HEK293 (cell line): Measurements from ENCODE around the gene DOCK4.

Experiments
- KLF16 ChIP-seq: fragments of 450-650 bp; formaldehyde crosslinking; IDR thresholded peaks from 2 replicates; pipeline ENCODE4 v1.5.1; 2017; ENCODE audit warnings: missing biosample characterization, missing genetic modification characterization
- TCF7L2 ChIP-seq: IDR thresholded peaks from 2 replicates; pipeline ENCODE4 v1.6.1; 2011; ENCODE audit warnings: low read depth, mild to moderate bottlenecking, inconsistent platforms, low read length, moderate library complexity, borderline replicate concordance
- ZFP41 ChIP-seq: fragments of 450-650 bp; formaldehyde crosslinking; IDR thresholded peaks from 2 replicates; pipeline ENCODE4 v1.5.1; 2016; ENCODE audit warnings: missing biosample characterization, missing genetic modification characterization, borderline replicate concordance
- ZNF155 ChIP-seq: fragments of 450-650 bp; formaldehyde crosslinking; IDR thresholded peaks from 2 replicates; pipeline ENCODE4 v1.5.1; 2016; ENCODE audit warnings: missing biosample characterization, missing genetic modification characterization
- ZNF175 ChIP-seq: fragments of 450-650 bp; formaldehyde crosslinking; IDR thresholded peaks from 2 replicates; pipeline ENCODE4 v1.5.1; 2016; ENCODE audit warnings: missing biosample characterization, missing genetic modification characterization
- ZNF391 ChIP-seq: fragments of 450-650 bp; formaldehyde crosslinking; IDR thresholded peaks from 2 replicates; pipeline ENCODE4 v1.5.1; 2016; ENCODE audit warnings: low read depth, missing biosample characterization, missing genetic modification characterization, borderline replicate concordance
- TF ChIP-seq, protein P1 (sequence below): fragments of 450-650 bp; formaldehyde crosslinking; IDR thresholded peaks from 2 replicates; pipeline ENCODE4 v1.5.1; 2016; ENCODE audit warnings: missing biosample characterization, missing genetic modification characterization
- TF ChIP-seq, protein P2 (sequence below): fragments of 450-650 bp; formaldehyde crosslinking; conservative IDR thresholded peaks from 2 replicates; pipeline ENCODE4 v1.5.1; 2016; ENCODE audit warnings: low read depth, missing biosample characterization, missing genetic modification characterization
- TF ChIP-seq, protein P3 (sequence below): IDR thresholded peaks from 2 replicates; pipeline ENCODE4 v1.6.1; 2011; ENCODE audit warnings: mild to moderate bottlenecking, low read depth, low read length, borderline replicate concordance
- TF ChIP-seq, protein P4 (sequence below): fragments of 450-650 bp; formaldehyde crosslinking; IDR thresholded peaks from 2 replicates; pipeline ENCODE4 v1.5.1; 2016; ENCODE audit warnings: missing biosample characterization, missing genetic modification characterization

DNA sequence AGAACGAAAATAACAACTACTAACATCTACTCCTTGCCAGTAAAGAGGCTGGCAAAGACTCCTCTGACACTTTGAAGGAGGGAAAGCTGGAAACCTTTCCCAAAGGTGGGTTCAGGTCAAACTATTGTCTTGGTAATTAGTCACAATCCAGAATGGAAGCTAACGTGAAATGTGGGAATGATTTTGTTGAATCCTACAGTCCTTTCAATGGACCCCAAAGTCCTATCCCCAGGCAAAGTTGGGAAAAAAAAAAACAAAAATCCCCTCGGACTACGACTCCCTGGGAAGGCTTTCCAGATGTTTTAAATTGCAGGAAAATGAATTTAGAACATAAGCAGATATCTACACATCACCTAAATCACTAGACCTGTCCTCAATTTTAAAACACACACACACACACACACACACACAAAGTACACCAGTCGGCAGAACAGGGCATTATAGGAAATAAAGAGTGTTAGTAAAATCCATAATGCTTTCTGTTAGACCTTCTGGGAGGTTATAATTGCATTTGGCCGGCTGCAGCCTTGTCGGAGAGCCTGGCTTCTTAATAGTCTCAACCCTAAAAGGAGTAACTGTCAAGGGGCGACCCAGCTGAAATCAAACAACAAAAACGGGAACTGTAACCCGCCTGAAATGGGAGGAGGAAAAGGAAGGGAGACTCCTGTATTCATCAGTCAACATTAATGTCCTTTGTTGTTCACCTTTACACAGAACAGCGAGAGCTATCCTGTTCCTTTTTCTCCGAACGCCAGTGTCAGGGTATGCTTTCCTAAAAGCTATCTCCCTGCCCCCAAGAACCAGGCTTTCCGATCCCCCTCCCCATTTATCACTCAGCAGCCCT is 1.5 kb downstream of the DOCK4 start:
- TF ChIP-seq KLF16 (tag by site-specific recombination): no peak
- TF ChIP-seq, protein P1, sequence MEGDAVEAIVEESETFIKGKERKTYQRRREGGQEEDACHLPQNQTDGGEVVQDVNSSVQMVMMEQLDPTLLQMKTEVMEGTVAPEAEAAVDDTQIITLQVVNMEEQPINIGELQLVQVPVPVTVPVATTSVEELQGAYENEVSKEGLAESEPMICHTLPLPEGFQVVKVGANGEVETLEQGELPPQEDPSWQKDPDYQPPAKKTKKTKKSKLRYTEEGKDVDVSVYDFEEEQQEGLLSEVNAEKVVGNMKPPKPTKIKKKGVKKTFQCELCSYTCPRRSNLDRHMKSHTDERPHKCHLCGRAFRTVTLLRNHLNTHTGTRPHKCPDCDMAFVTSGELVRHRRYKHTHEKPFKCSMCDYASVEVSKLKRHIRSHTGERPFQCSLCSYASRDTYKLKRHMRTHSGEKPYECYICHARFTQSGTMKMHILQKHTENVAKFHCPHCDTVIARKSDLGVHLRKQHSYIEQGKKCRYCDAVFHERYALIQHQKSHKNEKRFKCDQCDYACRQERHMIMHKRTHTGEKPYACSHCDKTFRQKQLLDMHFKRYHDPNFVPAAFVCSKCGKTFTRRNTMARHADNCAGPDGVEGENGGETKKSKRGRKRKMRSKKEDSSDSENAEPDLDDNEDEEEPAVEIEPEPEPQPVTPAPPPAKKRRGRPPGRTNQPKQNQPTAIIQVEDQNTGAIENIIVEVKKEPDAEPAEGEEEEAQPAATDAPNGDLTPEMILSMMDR: no peak
- TF ChIP-seq ZFP41 (tag by site-specific recombination): no peak
- TF ChIP-seq, protein P2, sequence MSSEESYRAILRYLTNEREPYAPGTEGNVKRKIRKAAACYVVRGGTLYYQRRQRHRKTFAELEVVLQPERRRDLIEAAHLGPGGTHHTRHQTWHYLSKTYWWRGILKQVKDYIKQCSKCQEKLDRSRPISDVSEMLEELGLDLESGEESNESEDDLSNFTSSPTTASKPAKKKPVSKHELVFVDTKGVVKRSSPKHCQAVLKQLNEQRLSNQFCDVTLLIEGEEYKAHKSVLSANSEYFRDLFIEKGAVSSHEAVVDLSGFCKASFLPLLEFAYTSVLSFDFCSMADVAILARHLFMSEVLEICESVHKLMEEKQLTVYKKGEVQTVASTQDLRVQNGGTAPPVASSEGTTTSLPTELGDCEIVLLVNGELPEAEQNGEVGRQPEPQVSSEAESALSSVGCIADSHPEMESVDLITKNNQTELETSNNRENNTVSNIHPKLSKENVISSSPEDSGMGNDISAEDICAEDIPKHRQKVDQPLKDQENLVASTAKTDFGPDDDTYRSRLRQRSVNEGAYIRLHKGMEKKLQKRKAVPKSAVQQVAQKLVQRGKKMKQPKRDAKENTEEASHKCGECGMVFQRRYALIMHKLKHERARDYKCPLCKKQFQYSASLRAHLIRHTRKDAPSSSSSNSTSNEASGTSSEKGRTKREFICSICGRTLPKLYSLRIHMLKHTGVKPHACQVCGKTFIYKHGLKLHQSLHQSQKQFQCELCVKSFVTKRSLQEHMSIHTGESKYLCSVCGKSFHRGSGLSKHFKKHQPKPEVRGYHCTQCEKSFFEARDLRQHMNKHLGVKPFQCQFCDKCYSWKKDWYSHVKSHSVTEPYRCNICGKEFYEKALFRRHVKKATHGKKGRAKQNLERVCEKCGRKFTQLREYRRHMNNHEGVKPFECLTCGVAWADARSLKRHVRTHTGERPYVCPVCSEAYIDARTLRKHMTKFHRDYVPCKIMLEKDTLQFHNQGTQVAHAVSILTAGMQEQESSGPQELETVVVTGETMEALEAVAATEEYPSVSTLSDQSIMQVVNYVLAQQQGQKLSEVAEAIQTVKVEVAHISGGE (tag by site-specific recombination): no peak
- TF ChIP-seq TCF7L2: no peak
- TF ChIP-seq ZNF175 (tag by site-specific recombination): no peak
- TF ChIP-seq, protein P3, sequence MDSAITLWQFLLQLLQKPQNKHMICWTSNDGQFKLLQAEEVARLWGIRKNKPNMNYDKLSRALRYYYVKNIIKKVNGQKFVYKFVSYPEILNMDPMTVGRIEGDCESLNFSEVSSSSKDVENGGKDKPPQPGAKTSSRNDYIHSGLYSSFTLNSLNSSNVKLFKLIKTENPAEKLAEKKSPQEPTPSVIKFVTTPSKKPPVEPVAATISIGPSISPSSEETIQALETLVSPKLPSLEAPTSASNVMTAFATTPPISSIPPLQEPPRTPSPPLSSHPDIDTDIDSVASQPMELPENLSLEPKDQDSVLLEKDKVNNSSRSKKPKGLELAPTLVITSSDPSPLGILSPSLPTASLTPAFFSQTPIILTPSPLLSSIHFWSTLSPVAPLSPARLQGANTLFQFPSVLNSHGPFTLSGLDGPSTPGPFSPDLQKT: no peak
- TF ChIP-seq ZNF391 (tag by site-specific recombination): no peak
- TF ChIP-seq, protein P4, sequence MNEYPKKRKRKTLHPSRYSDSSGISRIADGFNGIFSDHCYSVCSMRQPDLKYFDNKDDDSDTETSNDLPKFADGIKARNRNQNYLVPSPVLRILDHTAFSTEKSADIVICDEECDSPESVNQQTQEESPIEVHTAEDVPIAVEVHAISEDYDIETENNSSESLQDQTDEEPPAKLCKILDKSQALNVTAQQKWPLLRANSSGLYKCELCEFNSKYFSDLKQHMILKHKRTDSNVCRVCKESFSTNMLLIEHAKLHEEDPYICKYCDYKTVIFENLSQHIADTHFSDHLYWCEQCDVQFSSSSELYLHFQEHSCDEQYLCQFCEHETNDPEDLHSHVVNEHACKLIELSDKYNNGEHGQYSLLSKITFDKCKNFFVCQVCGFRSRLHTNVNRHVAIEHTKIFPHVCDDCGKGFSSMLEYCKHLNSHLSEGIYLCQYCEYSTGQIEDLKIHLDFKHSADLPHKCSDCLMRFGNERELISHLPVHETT (tag by site-specific recombination): no peak
- no peak for TF ChIP-seq ZNF155
